Parathyroid adenoma (tissue), 2 donors: ENCODE data around the gene NMT2.

Experiments
- H2AFZ ChIP-seq: fragments of 300-600 bp; sonication (generic); one replicate; pipeline ENCODE4 v1.7.0; 2017; ENCODE audit warnings: antibody characterized with exemption, mild to moderate bottlenecking
- H3K27ac ChIP-seq: fragments of 300-600 bp; sonication (generic); one replicate; pipeline ENCODE4 v1.7.0; 2017
- H3K27me3 ChIP-seq: fragments of 300-600 bp; sonication (generic); one replicate; pipeline ENCODE4 v1.7.0; 2017; ENCODE audit warnings: low read length; ENCODE audit not compliant: control insufficient read depth, insufficient read depth
- H3K36me3 ChIP-seq: fragments of 300-600 bp; sonication (generic); one replicate; pipeline ENCODE4 v1.7.0; 2017; ENCODE audit warnings: low read length; ENCODE audit not compliant: control insufficient read depth, insufficient read depth
- H3K4me1 ChIP-seq: fragments of 300-600 bp; sonication (generic); one replicate; pipeline ENCODE4 v1.7.0; 2017; ENCODE audit warnings: control low read depth
- H3K4me2 ChIP-seq: fragments of 300-600 bp; sonication (generic); one replicate; pipeline ENCODE4 v1.7.0; 2017; ENCODE audit warnings: low read length
- H3K4me3 ChIP-seq: fragments of 300-600 bp; sonication (generic); one replicate; pipeline ENCODE4 v1.7.0; 2017; ENCODE audit warnings: low read depth, low read length
- H3K79me2 ChIP-seq: fragments of 300-600 bp; sonication (generic); one replicate; pipeline ENCODE4 v1.7.0; 2017; ENCODE audit warnings: control low read depth
- H3K9ac ChIP-seq: fragments of 300-600 bp; sonication (generic); one replicate; pipeline ENCODE4 v1.7.0; 2017; ENCODE audit warnings: mild to moderate bottlenecking
- H3K9me3 ChIP-seq: fragments of 300-600 bp; sonication (generic); one replicate; pipeline ENCODE4 v1.7.0; 2017; ENCODE audit warnings: low read length; ENCODE audit not compliant: control insufficient read depth
- CTCF ChIP-seq: fragments of 300-600 bp; sonication (generic); IDR thresholded peaks from one replicate; pipeline ENCODE4 v1.7.0; 2017; ENCODE audit warnings: antibody characterized with exemption, mild to moderate bottlenecking
- donor health status: primary hyperparathyroidism.

The NMT2 gene

GRCh38 chr10:15088428-15089261 lies 79.8 kb downstream of the NMT2 start, which contains the start of gene ACBD7:
TSS of gene ACBD7 (minus strand) at chr10:15088776. CDS start at chr10:15088728, 48 bp downstream.
- no peaks in the 10 kb centered on the region for H3K79me2 ChIP-seq
- peak; percentile 59 for TF ChIP-seq CTCF
- no peak within 1 kb of the TSS for H3K27ac ChIP-seq
- no peaks in the 10 kb centered on the region for H3K27me3 ChIP-seq
- H2AFZ ChIP-seq: peak within 1 kb of the TSS; percentile 86
- peak within 1 kb of the TSS; percentile 48 for H3K4me3 ChIP-seq
- H3K9ac ChIP-seq: no peak within 1 kb of the TSS
- no peaks in the 10 kb centered on the region for H3K9me3 ChIP-seq
- H3K4me1 ChIP-seq: peaks cover 4% of the 10 kb centered on the region
- H3K36me3 ChIP-seq: no peaks in the 10 kb centered on the region
- peak within 1 kb of the TSS; percentile 57 for H3K4me2 ChIP-seq

- no peak overlapping the region for H3K9ac ChIP-seq
These were observed 84.0 kb downstream of the NMT2 start for GRCh38 chr10:15084502-15084922.

GRCh38 chr10:15083674-15084501 lies 84.6 kb downstream of the NMT2 start:
- Histone ChIP-seq H3K27ac (peak overlapping the region; percentile 62), H3K4me3 (peak overlapping the region; percentile 56), H3K4me2 (peak overlapping the region; percentile 32), H3K9ac (no peak overlapping the region), H3K27me3 (no peaks in the 10 kb centered on the region), H3K4me1 (peaks cover 4% of the 10 kb centered on the region), H3K36me3 (no peaks in the 10 kb centered on the region), H2AFZ (peak overlapping the region; percentile 60), H3K9me3 (no peaks in the 10 kb centered on the region), H3K79me2 (no peaks in the 10 kb centered on the region)
- TF ChIP-seq CTCF: no peak

More at GRCh38 chr10:15084502-15084922, 84.0 kb downstream of the NMT2 start:
- Histone ChIP-seq H3K4me2 (peak overlapping the region; percentile 32), H3K79me2 (no peaks in the 10 kb centered on the region), H3K9me3 (no peaks in the 10 kb centered on the region), H2AFZ (peak overlapping the region; percentile 60), H3K27me3 (no peaks in the 10 kb centered on the region), H3K36me3 (no peaks in the 10 kb centered on the region), H3K4me3 (peak overlapping the region; percentile 56), H3K27ac (peak overlapping the region; percentile 62), H3K4me1 (peaks cover 4% of the 10 kb centered on the region)
- no peak for TF ChIP-seq CTCF

GRCh38 chr10:15075421-15075820 lies 93.1 kb downstream of the NMT2 start:
- H3K27ac ChIP-seq: no peak overlapping the region
- no peaks in the 10 kb centered on the region for H3K27me3 ChIP-seq
- no peaks in the 10 kb centered on the region for H3K79me2 ChIP-seq
- no peaks in the 10 kb centered on the region for H3K4me1 ChIP-seq
- TF ChIP-seq CTCF: no peak
- H3K36me3 ChIP-seq: no peaks in the 10 kb centered on the region
- no peak overlapping the region for H2AFZ ChIP-seq
- no peaks in the 10 kb centered on the region for H3K9me3 ChIP-seq
- H3K4me3 ChIP-seq: no peak overlapping the region
- H3K9ac ChIP-seq: no peak overlapping the region
- no peak overlapping the region for H3K4me2 ChIP-seq
